Stimulated activated CD4-positive, alpha-beta T cell treated with anti-CD3 and anti-CD28 coated beads, Interleukin-4, amount 100 ng/mL, for 24 hours (primary cell): ENCODE results near the gene OAF.

Source experiments
- DNase-seq: peaks from one replicate; pipeline ENCODE4 v3.0.0-alpha.2; 2020

Gene OAF

GRCh38 chr11:120224361-120224760, 13.5 kb downstream of the OAF start:
- DNase-seq, result no peak

GRCh38 chr11:120224972-120225909, 14.4 kb downstream of the OAF start:
- no peak for DNase-seq

- DNase-seq, result no peak
Observed at GRCh38 chr11:120226242-120226641, 15.4 kb downstream of the OAF start.

- DNase-seq, result no peak
Observed at GRCh38 chr11:120226714-120227113, 15.9 kb downstream of the OAF start.

GRCh38 chr11:120227228-120227852, 16.5 kb downstream of the OAF start:
- DNase-seq, result no peak

- no peak for DNase-seq
Observed at GRCh38 chr11:120228794-120229384, 18.1 kb downstream of the OAF start.

GRCh38 chr11:120229451-120230424, 18.9 kb downstream of the OAF start:
- no peak for DNase-seq

GRCh38 chr11:120230433-120231071, 19.7 kb downstream of the OAF start:
- no peak for DNase-seq

GRCh38 chr11:120231963-120232362, 21.1 kb downstream of the OAF start:
- no peak for DNase-seq

GRCh38 chr11:120233207-120233803, 22.5 kb downstream of the OAF start:
- DNase-seq, result no peak

GRCh38 chr11:120235024-120235628, 24.3 kb downstream of the OAF start:
- peak; percentile 63 for DNase-seq

GRCh38 chr11:120236169-120237107, 25.6 kb downstream of the OAF start:
- no peak for DNase-seq

GRCh38 chr11:120238968-120239620, 28.3 kb downstream of the OAF start:
- DNase-seq, result no peak

GRCh38 chr11:120239713-120240640, 29.1 kb downstream of the OAF start, which contains the start of gene POU2F3:
Gene POU2F3, plus strand, starts transcription at chr11:120240140. Its CDS starts 204 bp downstream, at chr11:120240344.
- no peak for DNase-seq

GRCh38 chr11:120240866-120241265, 30.0 kb downstream of the OAF start:
- no peak for DNase-seq

- DNase-seq, result no peak
Observed at GRCh38 chr11:120241277-120241676, 30.4 kb downstream of the OAF start.

GRCh38 chr11:120243221-120243620, 32.4 kb downstream of the OAF start:
- no peak for DNase-seq
